Ascending aorta (tissue), 2 donors: ENCODE measurements around the gene TMEM176B. TPM values are rescaled to one million over a fixed set of nuclear protein-coding genes. Genes with fewer than 3 reads are reported as not detected.
"Not testable (repeated sequence)": the region's sequence is repeated elsewhere in the genome, so short reads cannot be mapped to it uniquely, and the experiment has no call there.

ENCODE experiments used
- DNase-seq, 2 donors: peaks; one replicate each; pipeline ENCODE4 v3.0.0-alpha.2; 2019; ENCODE audit warnings: low spot score in 2 of 2
- H3K27ac ChIP-seq, 2 donors: fragments of 200-600 bp; sonication (generic); one replicate each; pipeline ENCODE4 v1.5.1; 2016 to 2017; ENCODE audit warnings: mild to moderate bottlenecking in 1 of 2
- H3K27me3 ChIP-seq: fragments of 200-600 bp; sonication (generic); one replicate; pipeline ENCODE4 v1.5.1; 2017
- H3K36me3 ChIP-seq, 2 donors: fragments of 200-600 bp; sonication (generic); one replicate each; pipeline ENCODE4 v1.5.1; 2016
- H3K4me1 ChIP-seq, 2 donors: fragments of 200-600 bp; sonication (generic); one replicate each; pipeline ENCODE4 v1.5.1; 2016 to 2017; ENCODE audit warnings: mild to moderate bottlenecking in 1 of 2
- H3K4me3 ChIP-seq, 2 donors: fragments of 200-600 bp; sonication (generic); one replicate each; pipeline ENCODE4 v1.5.1; 2016 to 2017; ENCODE audit warnings: mild to moderate bottlenecking in 1 of 2
- H3K9me3 ChIP-seq, 2 donors: fragments of 200-600 bp; sonication (generic); one replicate each; pipeline ENCODE4 v1.5.1; 2016
- intact Hi-C: fragments of 100-400 bp; cut with DNase I; formaldehyde crosslinking; loops from one replicate; pipeline ENCODE4 v1.15.1; 2023
- total RNA-seq: library from RNA; depleted of rRNA; stranded (reverse); fragments of >200 nt; gene quantifications from one replicate; pipeline ENCODE4 v1.1.0, GENCODE V29; 2016
- TF ChIP-seq, protein P1 (sequence below), 3 experiments: fragments of 200-600 bp in 2 of 3; fragments of 450-650 bp in 1 of 3; sonication (generic) in 2 of 3; IDR thresholded peaks; one replicate each; pipeline ENCODE4 v1.5.1; 2016 to 2019; ENCODE audit warnings: antibody characterized with exemption in 3 of 3, mild to moderate bottlenecking in 1 of 3, moderate library complexity in 1 of 3

Gene TMEM176B
- total RNA-seq, 1 donor from 2014 or later: 42.5 TPM

DNA sequence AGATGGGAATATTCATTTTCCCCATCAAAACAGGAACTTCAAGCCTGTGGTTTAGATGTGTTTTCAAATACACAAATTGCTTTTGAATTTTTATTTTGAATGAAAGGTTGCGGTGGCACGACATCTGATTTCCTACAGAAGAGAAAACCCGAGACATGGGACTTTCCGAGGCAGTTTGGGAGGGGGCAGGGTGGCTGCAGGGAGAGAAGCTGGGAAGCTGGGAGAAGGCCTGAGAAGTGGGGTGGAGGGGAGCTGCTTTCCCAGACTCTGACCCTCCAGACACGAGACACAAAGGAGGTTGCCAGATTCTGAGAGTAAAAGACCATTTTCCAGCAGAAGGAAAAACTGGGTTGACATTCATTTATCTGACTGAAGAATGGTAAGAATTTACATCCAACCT lies 20.0 kb upstream of the TMEM176B start:
- TF ChIP-seq, protein P1, sequence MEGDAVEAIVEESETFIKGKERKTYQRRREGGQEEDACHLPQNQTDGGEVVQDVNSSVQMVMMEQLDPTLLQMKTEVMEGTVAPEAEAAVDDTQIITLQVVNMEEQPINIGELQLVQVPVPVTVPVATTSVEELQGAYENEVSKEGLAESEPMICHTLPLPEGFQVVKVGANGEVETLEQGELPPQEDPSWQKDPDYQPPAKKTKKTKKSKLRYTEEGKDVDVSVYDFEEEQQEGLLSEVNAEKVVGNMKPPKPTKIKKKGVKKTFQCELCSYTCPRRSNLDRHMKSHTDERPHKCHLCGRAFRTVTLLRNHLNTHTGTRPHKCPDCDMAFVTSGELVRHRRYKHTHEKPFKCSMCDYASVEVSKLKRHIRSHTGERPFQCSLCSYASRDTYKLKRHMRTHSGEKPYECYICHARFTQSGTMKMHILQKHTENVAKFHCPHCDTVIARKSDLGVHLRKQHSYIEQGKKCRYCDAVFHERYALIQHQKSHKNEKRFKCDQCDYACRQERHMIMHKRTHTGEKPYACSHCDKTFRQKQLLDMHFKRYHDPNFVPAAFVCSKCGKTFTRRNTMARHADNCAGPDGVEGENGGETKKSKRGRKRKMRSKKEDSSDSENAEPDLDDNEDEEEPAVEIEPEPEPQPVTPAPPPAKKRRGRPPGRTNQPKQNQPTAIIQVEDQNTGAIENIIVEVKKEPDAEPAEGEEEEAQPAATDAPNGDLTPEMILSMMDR (IDR thresholded peaks at IDR 0.05): no peak
- Histone ChIP-seq H3K4me3 (no peak overlapping the region), H3K4me1 (no peaks in the 10 kb centered on the region), H3K9me3 (peaks cover 3 to 16% of the 10 kb centered on the region in 2 donors), H3K36me3 (no peaks in the 10 kb centered on the region), H3K27me3 (no peaks in the 10 kb centered on the region), H3K27ac (no peak overlapping the region)
- DNase-seq: no peak
- intact Hi-C loops: no loop called here

- H3K4me3 ChIP-seq: no peak overlapping the region
- no peaks in the 10 kb centered on the region for H3K4me1 ChIP-seq
- no peak overlapping the region for H3K27ac ChIP-seq
- DNase-seq: no peak
- no peaks in the 10 kb centered on the region for H3K36me3 ChIP-seq
- TF ChIP-seq, protein P1 (IDR thresholded peaks at IDR 0.05): no peak
- peaks cover 3 to 19% of the 10 kb centered on the region in 2 donors for H3K9me3 ChIP-seq
- intact Hi-C loops: no loop called here
- no peaks in the 10 kb centered on the region for H3K27me3 ChIP-seq
Measured at GRCh38 chr7:150818971-150819370, 18.8 kb upstream of the TMEM176B start.

GRCh38 chr7:150814328-150815001 lies 14.3 kb upstream of the TMEM176B start:
- Histone ChIP-seq H3K4me3 (no peak overlapping the region), H3K27ac (no peak overlapping the region), H3K4me1 (no peaks in the 10 kb centered on the region), H3K9me3 (peaks cover 3 to 19% of the 10 kb centered on the region in 2 donors), H3K27me3 (no peaks in the 10 kb centered on the region), H3K36me3 (no peaks in the 10 kb centered on the region)
- DNase-seq: no peak
- TF ChIP-seq, protein P1 (IDR thresholded peaks at IDR 0.05): no peak
- intact Hi-C loops: no loop called here

DNA sequence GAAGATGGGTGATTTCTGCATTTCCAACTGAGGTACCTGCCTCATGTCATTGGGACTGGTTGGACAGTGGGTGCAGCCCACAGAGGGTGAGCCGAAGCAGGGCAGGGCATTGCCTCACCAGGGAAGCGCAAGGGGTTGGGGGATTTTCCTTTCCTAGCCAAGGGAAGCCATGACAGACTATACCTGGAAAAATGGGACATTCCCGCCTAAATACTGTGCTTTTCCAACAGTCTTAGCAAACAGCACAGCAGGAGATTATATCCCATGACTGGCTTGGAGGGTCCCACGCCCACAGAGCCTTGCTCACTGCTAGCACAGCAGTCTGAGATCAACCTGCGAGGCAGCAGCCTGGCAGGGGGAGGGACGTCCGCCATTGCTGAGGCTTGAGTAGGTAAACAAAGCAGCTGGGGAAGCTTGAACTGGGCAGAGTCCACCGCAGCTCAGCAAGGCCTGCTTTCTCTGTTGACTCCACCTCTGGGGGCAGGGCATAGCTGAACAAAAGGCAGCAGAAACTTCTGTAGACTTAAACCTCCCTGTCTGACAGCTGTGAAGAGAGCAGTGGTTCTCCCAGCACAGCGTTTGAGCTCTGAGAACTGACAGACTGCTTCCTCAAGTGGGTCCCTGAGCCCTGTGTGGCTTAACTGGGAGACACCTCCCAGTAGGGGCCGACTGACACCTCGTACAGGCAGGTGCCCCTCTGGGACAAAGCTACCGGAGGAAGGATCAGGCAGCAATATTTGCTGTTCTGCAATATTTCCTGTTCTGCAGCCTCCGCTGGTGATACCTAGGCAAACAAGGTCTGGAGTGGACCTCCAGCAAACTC lies 7.7 kb upstream of the TMEM176B start:
- H3K9me3 ChIP-seq, H3K27ac ChIP-seq, H3K4me3 ChIP-seq, H3K36me3 ChIP-seq, DNase-seq, H3K27me3 ChIP-seq, intact Hi-C loops, H3K4me1 ChIP-seq: not testable (repeated sequence)

DNA sequence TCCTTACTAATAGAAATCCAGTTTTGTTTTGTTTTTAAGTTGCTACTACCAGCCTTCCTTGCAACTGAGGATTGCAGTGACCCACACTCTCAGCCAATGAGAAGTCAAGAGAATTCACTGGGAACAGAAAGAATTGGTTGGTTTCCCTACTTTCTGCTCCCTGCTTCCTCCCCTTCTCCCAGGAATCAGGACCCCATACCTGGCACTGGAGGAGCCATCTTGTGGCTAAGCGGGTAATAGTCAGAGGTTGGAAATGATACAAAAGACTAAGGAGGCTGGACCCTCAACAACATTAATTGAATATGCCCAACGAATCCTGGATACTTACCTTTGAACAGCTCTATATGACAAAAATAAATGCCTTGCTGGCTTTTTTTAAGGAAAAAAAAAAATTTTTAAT lies 6.7 kb upstream of the TMEM176B start:
- intact Hi-C loops: no loop called here
- Histone ChIP-seq H3K27me3 (no peaks in the 10 kb centered on the region), H3K4me1 (no peaks in the 10 kb centered on the region), H3K4me3 (no peak overlapping the region), H3K9me3 (peaks cover 0 to 8% of the 10 kb centered on the region in 2 donors), H3K27ac (no peak overlapping the region), H3K36me3 (no peaks in the 10 kb centered on the region)
- no peak for DNase-seq
- TF ChIP-seq, protein P1 (IDR thresholded peaks at IDR 0.05): no peak

GRCh38 chr7:150806454-150806853 lies 6.3 kb upstream of the TMEM176B start:
- TF ChIP-seq, protein P1 (IDR thresholded peaks at IDR 0.05): no peak
- intact Hi-C loops: no loop called here
- no peak for DNase-seq
- no peaks in the 10 kb centered on the region for H3K4me1 ChIP-seq
- peaks cover 0 to 8% of the 10 kb centered on the region in 2 donors for H3K9me3 ChIP-seq
- H3K27me3 ChIP-seq: no peaks in the 10 kb centered on the region
- no peaks in the 10 kb centered on the region for H3K36me3 ChIP-seq
- H3K27ac ChIP-seq: no peak overlapping the region
- no peak overlapping the region for H3K4me3 ChIP-seq
